Inflammatory macrophage treated with lipopolysaccharide for 4 hours (primary cell): ENCODE data around the gene CHAC2.
A peak's percentile ranks its signal among the peaks of the same experiment; 100 is the strongest.
"Not testable (repeated sequence)": the region's sequence is repeated elsewhere in the genome, so short reads cannot be mapped to it uniquely, and the experiment has no call there.

Experiments used
- DNase-seq: peaks from one replicate; pipeline ENCODE4 v3.0.0-alpha.2; 2020

CHAC2 gene

DNA sequence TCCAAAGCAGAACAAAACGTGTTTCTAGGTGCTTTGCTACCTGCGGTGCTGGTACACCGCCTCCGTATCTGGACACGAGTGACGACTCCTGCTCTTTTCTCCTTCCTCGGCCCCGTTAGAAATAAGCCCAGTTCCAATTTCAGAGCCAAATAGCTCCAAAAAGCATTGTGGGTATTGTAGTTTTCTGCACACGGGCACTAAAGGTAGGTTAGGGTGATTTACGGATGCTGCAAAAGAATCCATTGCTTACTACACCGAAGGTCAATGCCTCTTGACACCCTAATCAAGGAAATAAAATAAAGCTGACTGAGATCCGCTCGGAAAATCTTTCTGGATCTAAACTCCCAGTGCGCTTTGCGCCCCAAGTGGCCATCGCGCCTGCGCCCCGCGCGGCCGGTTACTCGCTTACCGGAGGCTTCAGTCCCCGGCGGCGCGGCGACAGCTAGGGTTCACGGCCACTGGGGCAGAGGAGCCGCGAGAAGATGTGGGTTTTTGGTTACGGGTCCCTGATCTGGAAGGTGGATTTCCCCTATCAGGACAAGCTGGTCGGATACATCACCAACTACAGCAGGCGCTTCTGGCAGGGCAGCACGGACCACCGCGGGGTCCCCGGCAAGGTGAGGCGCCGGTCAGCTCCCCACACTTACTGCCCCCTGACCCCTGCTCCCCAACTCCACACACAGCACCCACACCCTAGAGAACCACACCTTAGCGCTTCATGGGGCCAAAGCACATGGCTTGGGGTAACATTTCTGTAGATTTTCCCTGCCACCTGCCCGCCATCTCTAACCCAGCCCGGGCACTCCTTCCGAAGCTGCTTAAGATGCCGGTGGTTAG lies at the start of gene CHAC2:
TSS of gene CHAC2 (plus strand) at position 400 of the 837 bp plus-strand sequence. CDS start at position 483, 83 bp downstream.
- peak; percentile 88 for DNase-seq

DNA sequence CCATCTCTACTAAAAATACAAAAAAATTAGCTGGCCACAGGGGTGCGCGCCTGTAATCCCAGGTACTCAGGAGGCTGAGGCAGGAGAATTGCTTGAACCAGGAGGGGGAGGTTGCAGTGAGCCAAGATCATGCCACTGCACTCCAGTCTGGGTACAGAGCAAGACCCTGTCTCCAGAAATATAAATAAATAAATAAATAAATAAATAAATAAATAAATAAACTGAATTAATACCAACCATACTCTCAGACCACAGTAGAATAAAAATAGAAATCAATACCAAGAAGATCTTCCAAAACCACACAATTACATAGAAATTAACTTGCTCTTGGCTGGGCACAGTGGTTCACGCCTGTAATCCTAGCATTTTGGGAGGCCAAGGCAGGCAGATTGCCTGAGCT lies 46.7 kb upstream of the CHAC2 start:
- DNase-seq = not testable (repeated sequence)

DNA sequence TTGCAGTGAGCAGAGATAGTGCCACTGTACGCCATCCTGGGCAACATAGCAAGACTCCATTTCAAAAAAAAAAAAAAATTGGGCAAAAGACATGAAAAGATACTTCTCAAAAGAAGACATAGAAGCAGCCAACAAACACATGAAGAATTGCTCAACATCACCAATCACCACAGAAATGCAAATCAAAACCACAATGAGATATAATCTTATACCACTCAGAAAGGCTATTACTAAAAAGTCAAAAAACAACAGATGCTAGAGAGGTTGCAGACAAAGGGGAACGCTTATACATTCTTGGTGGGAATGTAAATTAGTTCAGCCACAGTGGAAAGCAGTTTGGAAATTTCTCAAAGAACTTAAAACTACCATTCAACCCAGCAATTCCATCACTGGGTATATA lies 43.1 kb upstream of the CHAC2 start:
- DNase-seq = no peak

DNA sequence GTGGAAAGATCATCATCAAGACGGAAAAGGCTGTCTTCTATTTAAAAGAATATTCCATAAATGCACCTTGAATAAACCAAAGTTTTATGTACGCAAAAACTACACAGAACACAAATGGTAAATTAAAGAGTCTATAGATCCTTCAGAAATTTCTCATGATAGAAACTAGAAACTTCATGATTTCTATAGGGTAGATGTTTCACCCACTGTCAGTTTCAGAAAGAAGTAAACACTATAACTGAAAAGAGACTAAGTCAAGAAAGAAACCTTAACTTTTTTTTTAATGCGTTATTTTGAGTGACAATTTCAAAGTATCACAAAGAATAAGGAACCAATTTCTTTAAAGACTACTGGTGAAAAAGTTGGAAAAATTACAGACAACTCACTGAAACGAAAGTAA lies 41.9 kb upstream of the CHAC2 start:
- DNase-seq = no peak

DNA sequence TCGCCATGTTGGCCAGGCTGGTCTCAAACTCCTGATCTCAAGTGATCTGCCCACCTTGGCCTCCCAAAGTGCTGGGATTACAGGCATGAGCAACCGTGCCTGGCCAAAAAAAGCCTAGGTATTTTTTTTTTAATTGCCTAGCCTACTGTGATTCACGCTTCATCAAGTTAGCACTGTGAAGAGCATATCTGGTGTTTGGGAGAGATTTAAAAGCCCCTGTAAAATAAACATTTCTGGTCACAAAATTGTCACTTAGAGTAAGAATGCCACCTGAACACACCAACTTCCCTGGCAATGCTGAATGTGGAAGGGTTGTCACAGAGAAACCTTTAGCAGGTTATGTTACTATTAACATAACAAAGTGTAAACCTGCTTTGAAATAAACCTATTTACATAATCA lies 39.7 kb upstream of the CHAC2 start:
- no peak for DNase-seq

DNA sequence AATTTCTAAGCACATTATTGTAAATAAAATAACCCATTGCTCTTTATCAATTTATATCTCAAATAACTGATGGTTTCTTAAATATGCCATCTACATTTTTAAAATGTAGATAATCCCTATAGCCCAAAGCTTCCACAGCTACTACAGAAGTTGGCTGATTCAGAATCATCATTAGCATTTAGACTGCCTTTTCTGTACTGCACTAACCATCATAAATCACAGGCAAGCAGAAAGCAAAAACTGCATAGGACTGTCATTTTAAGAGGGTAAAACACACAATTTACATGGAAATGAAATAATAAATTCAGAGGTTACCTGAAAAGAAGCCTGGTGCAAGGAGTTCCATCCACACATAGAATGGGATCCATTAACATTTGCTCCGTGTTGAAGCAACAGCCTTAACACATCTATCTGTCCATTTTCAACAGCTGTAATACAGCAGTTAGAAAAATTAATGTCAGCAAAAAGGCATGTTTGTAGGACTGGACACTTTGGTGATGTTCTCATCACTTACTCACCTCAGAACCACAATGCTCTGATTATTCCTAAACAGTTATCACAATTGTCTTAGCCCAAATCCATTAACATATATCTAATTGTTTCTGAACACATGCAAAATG lies 38.4 kb upstream of the CHAC2 start:
- DNase-seq = no peak

DNA sequence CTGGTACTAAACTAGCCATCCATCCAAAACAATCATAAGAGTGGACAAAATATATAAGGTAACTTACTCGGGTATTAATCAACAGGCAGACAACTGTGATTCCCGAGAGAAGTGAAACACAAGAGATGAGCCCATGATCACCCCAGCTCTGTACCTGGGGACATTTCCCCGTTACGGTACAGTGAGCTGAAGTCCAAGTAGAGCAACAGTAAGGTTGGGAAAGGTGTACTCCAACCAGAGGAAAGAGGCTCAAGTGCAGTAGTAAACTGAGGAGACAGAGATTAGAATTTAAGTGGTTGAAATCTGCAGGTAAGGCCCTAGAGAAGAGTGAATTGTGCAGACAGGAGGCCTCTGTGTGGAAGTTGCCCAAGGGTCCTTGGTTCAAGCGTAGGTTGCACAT lies 30.5 kb upstream of the CHAC2 start:
- DNase-seq = no peak

DNA sequence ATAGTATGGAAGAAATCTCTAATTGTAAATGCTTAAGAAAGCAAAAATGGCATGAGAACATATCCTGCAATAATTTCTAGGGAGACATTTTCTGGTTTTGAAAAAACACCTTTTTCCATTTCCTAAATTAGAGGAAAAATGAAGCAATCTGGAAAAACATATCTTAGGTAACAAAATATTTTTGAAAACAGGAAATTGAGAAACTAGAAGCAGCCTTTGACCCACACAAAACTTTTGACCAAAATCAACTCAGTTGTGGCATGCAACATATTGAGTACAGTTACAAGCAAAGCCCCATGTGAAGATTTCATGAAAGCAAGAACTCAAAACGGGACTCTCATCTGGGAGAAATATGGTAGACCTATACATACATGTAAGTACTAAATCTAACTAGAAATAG lies 28.6 kb upstream of the CHAC2 start:
- DNase-seq = peak; percentile 37

DNA sequence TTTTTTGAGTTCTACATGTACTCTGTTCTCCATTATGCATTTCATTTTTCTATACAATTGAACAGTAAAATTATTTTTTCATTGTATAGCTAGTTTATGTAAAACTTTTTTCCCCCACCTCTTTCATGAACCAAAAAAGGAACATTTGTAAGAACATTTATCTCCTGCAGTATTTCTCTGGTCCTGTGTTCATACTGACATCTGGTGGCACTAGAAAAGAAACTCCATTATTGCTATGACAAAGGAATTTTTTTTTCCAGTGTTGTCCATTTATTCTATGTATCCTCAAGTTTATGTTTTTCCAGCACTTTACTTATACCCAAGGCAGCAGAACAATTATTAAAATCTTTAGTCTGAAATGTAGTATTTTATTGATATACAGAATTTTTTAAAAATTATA lies 27.4 kb upstream of the CHAC2 start:
- peak; percentile 37 for DNase-seq

DNA sequence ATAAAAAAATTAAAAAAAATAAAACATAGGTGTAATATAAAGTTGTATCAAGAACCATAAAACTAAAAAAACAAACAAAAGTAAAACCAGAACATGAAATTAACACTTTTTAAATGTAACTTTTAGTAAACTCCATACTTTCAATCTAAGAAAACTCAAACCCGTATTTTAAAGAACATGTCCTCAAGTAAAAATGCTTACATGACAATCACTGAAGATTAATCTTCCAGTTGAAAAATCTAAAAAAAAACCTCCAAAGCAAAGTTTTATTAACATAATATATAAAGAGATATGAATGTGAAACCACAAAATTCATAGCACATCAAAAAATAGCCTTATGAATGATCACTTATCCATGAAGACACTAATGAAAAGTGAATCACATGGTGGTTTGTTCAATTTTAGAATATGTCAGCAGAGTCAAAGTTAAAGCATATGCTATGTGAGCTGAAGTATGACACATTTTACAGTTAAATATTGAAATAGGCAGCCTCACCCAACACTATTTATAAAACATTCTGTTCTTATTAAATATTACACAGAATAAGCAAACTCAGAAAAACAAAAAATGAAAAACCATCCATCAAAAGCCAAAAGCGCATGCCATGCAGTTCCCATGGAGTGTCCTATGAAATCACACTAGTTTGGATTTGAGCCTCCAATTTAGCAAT lies 23.1 kb upstream of the CHAC2 start:
- DNase-seq = no peak

DNA sequence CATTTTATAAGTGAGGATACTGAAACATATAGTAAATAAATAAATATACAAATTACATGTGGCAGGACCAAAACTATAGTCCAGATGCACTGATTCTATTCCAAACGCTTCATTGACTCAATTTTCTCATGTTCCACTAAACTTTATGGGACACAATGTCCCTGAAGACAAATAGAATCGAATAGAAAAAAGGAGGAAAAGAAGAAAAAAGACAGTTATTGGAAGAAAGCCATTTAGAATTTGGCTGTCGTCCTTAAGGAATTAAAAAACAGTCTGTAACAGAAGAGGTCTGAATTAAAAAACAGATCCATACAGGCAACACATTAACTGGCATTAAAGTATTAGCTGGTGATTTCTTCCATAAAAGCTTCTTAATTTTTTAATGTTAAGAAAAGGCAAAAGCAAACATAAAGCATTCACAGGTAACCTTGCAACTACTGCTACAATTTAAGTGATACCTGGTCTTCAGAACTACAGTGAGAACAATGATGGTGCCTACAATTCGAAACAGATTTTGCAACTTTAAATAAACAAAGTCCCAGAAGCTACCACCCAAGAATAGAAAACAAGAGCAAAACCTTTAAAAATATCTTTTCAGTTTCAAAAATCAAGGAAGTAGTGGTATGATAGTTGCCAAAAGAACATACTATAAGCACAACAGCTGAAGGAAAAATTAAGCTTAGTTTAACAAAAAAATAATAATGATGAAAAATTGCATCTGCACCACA lies 17.4 kb upstream of the CHAC2 start:
- DNase-seq = no peak

DNA sequence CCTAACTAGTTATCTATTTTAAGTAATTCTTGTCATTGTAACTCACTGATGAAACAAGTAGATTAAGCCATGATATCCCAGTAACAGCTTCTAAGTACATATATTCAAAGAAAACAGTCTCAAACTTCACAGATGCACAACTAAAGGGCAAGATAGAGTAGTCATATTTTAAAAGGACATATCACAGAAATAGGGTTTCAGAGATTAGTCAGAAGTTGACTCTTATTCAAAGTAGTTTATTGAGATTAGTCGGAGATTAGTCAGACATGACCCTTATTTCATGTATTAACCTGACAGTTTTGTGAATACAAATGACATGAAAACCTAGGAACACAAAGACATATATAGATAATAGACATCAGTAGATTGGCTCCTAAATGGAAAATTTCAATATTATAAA lies 15.9 kb upstream of the CHAC2 start:
- no peak for DNase-seq

DNA sequence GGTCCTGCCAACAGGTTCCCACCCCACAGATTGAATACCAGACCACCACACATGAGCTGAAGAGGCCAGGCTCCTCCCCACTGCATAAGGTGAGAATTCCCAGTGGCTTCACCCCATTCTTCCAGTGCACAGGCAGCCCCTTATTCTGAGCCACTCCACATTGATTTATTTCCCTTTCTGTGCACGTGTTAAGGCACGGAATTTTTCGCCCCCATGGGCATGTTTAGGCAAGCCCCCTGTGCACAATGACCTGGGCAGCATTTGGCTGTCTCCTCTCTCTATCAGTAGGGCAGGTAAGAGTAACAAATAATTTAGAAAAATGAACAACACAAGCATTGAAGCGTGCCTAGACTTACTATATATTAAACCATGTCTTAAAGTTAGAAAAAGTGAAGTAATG lies 15.2 kb upstream of the CHAC2 start:
- DNase-seq = no peak

DNA sequence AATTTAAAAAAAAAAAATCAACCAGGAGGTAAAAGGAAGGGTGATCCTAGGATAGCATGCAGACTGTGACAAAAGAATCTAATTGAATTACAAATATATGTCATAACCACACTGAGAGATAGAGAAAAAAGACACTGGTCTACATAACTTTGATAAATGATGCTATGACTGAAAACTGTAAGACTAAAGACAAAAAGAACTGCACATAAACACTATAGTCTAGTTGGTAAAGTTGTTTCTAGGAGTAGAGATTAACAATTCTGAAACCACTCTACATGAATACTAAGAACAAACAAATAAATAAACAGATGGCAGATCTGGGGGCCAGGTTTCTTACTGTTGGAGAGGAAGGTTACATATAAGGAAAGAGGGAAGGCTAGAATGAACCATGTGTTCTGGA lies 14.6 kb upstream of the CHAC2 start:
- no peak for DNase-seq

DNA sequence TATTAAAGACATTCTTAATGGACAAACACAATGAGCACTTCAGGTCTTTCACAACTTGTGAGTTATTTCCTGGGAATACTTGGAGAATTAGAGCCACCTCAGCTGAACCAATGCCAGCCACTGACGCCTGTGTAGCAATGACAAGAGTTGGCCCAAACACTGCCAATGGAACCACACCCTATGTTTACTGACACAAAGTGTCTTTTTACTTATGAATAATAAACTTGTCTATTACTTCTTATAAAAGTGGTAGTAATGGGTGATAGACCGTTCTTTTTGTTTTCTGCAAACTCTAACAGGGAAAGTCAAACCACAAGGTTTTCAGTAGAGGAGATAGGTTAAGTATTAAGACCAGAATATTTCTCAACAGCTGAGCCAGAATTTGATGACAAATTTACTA lies 12.5 kb upstream of the CHAC2 start:
- no peak for DNase-seq

DNA sequence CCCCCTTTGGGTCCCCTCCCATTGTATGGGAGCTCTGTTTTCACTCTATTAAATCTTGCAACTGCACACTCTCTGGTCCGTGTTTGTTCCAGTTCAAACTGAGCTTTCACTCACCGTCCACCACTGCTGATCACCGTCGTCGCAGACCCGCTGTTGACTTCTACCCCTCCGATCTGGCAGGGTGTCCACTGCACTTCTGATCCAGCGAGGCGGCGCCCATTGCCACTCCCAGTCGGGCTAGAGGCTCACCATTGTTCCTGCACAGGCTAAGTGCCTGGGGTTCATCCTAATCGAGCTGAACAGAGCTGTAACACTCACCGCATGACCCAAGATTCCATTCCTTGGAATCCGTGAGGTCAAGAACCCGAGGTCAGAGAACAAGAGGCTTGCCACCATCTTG lies 11.0 kb upstream of the CHAC2 start:
- no peak for DNase-seq

DNA sequence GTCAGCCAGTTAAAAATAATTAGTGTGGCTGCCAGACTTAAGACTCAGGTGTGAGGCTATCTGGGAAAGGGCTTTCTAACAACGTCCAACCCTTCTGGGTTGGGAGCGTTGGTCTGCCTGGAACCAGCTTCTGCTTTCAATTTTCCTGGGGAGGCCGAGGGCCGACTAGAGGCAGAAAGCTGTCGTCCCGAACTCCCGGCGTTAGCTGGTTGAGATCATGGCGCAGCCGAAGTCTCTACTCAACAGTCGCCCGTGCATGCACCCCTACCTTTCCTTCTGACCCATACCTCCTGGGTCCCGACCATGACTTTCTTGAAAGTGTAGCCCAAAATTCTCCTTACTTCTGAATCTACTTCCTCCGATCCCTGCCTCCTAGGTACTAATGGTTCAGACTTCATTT lies 10.4 kb upstream of the CHAC2 start:
- DNase-seq = not testable (repeated sequence)

DNA sequence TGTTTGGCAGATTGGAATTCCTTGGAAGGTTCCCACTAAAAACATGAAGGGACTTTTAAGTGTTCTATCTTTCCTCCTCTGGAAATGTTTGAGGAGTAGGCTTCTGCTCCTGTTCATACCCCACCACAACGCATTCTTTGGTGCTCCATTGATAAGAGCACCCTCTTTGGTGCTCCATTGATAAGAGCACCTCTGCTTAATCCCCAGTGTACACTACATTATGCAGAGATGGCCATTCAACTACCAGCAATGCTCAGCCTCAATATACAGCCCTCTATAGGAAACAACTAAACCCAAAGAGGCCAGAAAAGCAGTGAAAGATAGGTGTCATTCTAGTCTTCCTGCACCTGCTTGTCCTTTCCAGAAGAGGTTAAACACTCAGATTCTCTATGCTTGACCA lies 1.8 kb upstream of the CHAC2 start:
- DNase-seq = no peak

DNA sequence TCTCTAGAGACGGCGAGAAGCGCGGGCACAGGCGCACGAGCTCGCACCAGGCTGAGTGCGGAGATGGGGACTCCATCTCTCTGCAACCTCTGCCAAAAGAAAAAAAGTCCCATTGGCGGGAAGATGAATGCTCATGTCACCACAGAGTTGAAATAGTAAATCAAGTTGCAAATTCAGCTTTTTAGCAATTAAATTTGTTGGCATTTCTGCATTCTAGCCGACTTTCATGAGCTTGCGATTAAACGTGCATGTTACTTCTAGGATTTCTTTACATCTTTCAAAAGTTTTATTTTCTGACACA lies 588 bp downstream of the CHAC2 start:
- DNase-seq = peak; percentile 10

DNA sequence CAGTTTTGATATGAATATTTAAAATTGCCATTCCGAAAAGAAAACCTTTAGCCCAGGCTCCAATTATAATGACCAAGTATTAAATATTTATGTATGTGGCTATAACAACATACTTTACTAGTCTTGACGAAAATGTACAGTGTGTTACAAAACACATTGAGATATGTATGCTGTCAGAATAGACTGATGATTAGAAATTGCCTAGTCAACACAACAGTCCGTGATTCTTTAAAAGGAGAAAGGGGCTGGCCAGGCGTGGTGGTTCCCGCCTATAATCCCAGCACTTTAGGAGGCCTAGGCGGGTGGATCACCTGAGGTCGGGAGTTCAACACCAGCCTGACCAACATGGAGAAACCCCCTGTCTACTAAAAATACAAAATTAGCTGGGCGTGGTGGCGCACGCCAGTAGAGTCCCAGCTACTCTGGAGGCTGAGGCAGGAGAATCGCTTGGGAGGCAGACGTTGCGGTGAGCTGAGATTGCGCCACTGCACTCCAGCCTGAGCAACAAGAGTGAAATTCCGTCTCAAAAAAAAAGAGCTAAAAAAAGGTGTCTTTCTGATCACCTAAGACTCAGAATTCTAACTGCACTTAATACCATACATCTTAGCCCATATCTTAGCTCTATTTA lies 1.8 kb downstream of the CHAC2 start:
- DNase-seq = no peak

DNA sequence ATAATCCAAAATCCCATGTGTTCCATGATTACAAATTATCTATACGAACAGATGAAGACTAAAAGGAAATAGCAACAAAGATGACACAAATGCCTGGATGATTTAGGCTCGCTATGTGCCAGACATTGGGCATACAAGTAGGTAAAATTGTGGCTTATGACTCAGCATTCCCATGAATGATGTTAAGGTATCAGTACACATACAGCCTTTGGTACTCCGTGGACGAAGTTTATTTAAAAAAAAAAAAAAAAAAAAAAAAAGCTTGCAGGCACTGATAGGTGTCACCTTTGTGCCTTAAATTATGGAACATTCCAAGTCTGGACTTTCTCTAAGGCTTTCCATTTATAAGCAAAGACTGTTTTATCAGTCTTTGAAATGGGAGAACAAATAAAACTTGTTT lies 2.7 kb downstream of the CHAC2 start:
- DNase-seq = no peak

DNA sequence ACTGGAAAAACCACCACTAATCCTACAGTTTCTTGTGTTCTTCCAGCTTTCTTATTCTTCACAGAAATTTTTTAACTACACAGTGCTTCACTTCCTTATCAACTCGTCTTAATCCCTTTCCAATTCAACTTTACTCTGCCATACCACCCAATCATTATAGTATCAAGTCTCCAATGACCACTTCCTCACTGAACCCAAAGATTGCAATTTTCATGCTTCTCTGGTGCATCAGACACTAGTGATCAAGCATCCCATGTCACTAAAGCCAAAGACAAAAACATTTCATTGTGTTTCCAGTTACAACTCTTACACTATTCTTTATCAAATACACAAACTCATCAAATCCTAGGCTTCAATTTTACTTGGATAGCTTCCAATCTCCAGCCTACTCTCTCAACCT lies 9.5 kb downstream of the CHAC2 start:
- peak; percentile 33 for DNase-seq

DNA sequence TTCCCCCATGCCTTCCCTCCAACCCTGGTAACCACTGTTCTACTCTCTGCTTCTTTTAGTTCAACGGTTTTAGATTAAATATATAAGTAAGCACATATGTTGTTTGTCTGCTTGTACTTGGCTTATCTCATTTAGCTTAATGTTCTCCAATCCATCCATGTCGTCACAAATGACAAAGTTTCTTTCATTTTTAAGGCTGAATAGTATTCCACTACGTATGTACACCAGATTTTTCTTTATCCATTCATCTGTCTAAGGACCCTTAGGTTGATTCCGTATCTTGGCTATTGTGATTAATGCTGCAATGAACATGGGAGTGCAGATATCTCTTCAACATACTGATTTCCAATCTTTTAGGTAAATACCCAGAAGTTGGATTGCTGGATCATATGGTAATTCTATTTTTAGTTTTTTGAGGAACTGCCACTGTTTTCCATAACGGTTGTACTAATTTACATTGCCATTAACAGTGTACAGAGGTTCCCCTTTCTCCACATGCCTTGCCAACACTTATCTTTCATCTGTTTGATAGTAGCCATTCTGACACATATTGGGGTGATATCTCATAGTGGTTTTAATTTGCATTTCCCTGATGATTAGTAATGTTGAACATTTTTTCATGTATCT lies 11.0 kb downstream of the CHAC2 start:
- DNase-seq = peak; percentile 53
